NCI-H2107 treated with DMSO at 0.1 percent for 48 hours (cell line): Measurements from ENCODE around the gene RBM38.
"Not testable (repeated sequence)": the region's sequence is repeated elsewhere in the genome, so short reads cannot be mapped to it uniquely, and the experiment has no call there.

ENCODE experiments used
- DNase-seq: peaks from one replicate; lab custom pipeline; 2025; ENCODE audit not compliant: unreplicated experiment; lab: John Stamatoyannopoulos, UW

RBM38 gene

GRCh38 chr20:57390604-57391438 is at the start of gene RBM38:
Gene RBM38 (plus strand): TSS chr20:57391396. CDS start chr20:57391582, 186 bp downstream.
- DNase-seq, result no peak

- no peak for DNase-seq
Observed at GRCh38 chr20:57341663-57342062, 49.5 kb upstream of the RBM38 start.

GRCh38 chr20:57342829-57343228 is 48.4 kb upstream of the RBM38 start:
- no peak for DNase-seq

GRCh38 chr20:57346477-57346876 is 44.7 kb upstream of the RBM38 start:
- peak; percentile 33 for DNase-seq

GRCh38 chr20:57347393-57347792 is 43.8 kb upstream of the RBM38 start:
- DNase-seq, result no peak

- not testable (repeated sequence) for DNase-seq
Observed at GRCh38 chr20:57348200-57348921, 42.8 kb upstream of the RBM38 start.

- not testable (repeated sequence) for DNase-seq
Observed at GRCh38 chr20:57348922-57349574, 42.1 kb upstream of the RBM38 start.

- no peak for DNase-seq
Observed at GRCh38 chr20:57350081-57350710, 41.0 kb upstream of the RBM38 start.

- not testable (repeated sequence) for DNase-seq
Observed at GRCh38 chr20:57350726-57351041, 40.5 kb upstream of the RBM38 start.

GRCh38 chr20:57351042-57351783 is 40.0 kb upstream of the RBM38 start, which contains the start of gene RAE1:
Gene RAE1 (plus strand): TSS chr20:57351255. CDS start chr20:57354039, 2,784 bp downstream.
- peak; percentile 89 for DNase-seq

- DNase-seq, result no peak
Observed at GRCh38 chr20:57352305-57352704, 38.9 kb upstream of the RBM38 start.

- no peak for DNase-seq
Observed at GRCh38 chr20:57353351-57353750, 37.8 kb upstream of the RBM38 start.

GRCh38 chr20:57361517-57361916 is 29.7 kb upstream of the RBM38 start:
- DNase-seq, result no peak

GRCh38 chr20:57364451-57364850 is 26.7 kb upstream of the RBM38 start:
- DNase-seq, result no peak

- no peak for DNase-seq
Observed at GRCh38 chr20:57369596-57369995, 21.6 kb upstream of the RBM38 start.

- DNase-seq, result no peak
Observed at GRCh38 chr20:57370316-57370715, 20.9 kb upstream of the RBM38 start.

GRCh38 chr20:57371363-57371762 is 19.8 kb upstream of the RBM38 start:
- DNase-seq, result no peak

- no peak for DNase-seq
Observed at GRCh38 chr20:57372157-57372556, 19.0 kb upstream of the RBM38 start.

- DNase-seq, result no peak
Observed at GRCh38 chr20:57372581-57373350, 18.4 kb upstream of the RBM38 start.
